AG09319 (cell line): ENCODE measurements around the gene MGAT4A.
"Not testable (repeated sequence)": the region's sequence is repeated elsewhere in the genome, so short reads cannot be mapped to it uniquely, and the experiment has no call there.

ENCODE experiments used
- DNase-seq: peaks from one replicate; pipeline ENCODE4 v3.0.0-alpha.2; 2010; ENCODE audit warnings: low read depth; ENCODE audit errors: extremely low read depth
- CTCF ChIP-seq: IDR thresholded peaks from 2 replicates; pipeline ENCODE4 v1.5.1; 2011; ENCODE audit warnings: low read depth, mild to moderate bottlenecking, inconsistent platforms, low read length, moderate library complexity

Gene MGAT4A

GRCh38 chr2:98605076-98605475 lies 125.9 kb downstream of the MGAT4A start:
- no peak for TF ChIP-seq CTCF
- no peak for DNase-seq

GRCh38 chr2:98604547-98604946 lies 126.4 kb downstream of the MGAT4A start:
- no peak for TF ChIP-seq CTCF
- peak; percentile 10 for DNase-seq

GRCh38 chr2:98601532-98602132 lies 129.3 kb downstream of the MGAT4A start:
- DNase-seq: no peak
- TF ChIP-seq CTCF: peak; percentile 44

- no peak for DNase-seq
These were observed 132.0 kb downstream of the MGAT4A start for GRCh38 chr2:98598781-98599428.

GRCh38 chr2:98594665-98595064 lies 136.3 kb downstream of the MGAT4A start:
- not testable (repeated sequence) for DNase-seq

More at GRCh38 chr2:98598781-98599428, 132.0 kb downstream of the MGAT4A start:
- no peak for TF ChIP-seq CTCF

- no peak for DNase-seq
- TF ChIP-seq CTCF: no peak
These were observed 138.4 kb downstream of the MGAT4A start for GRCh38 chr2:98592565-98592964.

GRCh38 chr2:98589489-98589888 lies 141.4 kb downstream of the MGAT4A start:
- DNase-seq: no peak
- TF ChIP-seq CTCF: no peak
